H54 (cell line): ENCODE data around the gene TWIST2.
A peak's percentile ranks its signal among the peaks of the same experiment; 100 is the strongest.

Experiments used
- DNase-seq: peaks from one replicate; pipeline ENCODE4 v3.0.0; 2011; ENCODE audit warnings: low spot score, mixed read lengths; ENCODE audit not compliant: insufficient read length
- FAIRE-seq: peaks from 3 replicates; lab custom pipeline; 2011; peaks lifted over from hg19 to GRCh38; lab: Jason Lieb, UNC
- POLR2A ChIP-seq: IDR thresholded peaks from 2 replicates; pipeline ENCODE4 v1.6.1; 2011; ENCODE audit warnings: low read depth, mild to moderate bottlenecking, low read length

Gene TWIST2

DNA sequence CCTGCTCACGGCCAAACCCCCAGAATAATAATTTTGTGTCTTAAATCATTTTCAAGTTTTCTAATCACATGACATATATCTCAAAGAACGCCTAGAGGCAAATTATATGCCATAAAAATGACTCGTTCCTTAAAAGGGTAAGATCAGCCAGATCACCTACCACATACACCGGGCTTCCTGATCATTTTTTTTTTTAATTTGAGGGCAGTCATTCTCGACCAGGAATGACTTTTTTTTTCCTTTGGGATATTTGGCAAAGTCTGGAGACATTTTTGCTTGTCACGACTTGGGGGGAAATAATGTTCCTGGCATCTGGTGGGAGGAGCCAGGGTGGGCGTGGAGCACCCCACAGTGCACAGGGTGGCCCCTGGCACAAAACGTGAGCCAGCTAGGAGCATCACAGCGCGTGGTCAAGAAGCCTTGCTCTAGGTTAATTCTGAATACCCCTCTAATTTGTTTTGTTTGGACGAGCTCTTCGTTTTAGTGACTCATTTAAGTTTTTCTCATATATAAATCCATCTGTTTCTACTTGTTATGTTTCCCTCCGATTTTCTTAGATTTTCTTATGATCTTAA is 94.9 kb downstream of the TWIST2 start:
- no peak for DNase-seq
- no peak for TF ChIP-seq POLR2A
- FAIRE-seq, result no peak

DNA sequence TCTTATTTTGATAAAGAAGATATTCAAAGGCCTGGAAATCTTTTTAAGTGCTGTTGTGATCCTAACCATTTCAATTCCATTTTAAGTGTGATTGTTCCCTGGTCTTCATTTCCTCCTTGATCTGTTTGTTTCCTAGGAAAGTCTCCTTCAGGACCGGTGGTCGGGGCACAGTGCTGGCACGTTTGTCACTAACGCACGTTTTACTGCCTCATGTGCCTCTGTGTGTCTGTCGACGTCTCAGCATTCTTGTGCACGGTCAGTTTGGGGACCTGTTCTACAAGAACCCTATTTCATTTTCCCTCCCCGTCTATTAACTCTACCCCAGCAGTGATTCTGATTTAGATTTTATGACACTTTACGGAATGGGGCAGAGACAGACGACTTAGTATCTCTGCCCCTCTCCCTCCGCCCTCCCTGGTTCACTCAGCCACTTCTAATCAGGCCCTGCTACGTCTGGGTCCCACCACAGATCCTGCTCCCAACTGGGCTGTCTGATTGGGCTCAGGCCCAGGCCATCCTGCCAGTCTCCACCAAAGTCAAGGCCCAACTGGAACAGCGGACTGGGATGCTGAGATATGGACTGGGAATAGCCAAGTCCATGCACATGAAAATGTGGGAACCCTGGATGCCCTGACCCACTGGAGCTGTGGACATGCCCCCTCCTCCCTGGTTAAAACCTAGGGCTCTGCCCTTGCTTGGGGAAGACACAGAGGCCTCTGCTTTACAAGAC is 95.6 kb downstream of the TWIST2 start:
- no peak for FAIRE-seq
- no peak for DNase-seq
- no peak for TF ChIP-seq POLR2A

- no peak for TF ChIP-seq POLR2A
- no peak for FAIRE-seq
- DNase-seq, result peak; percentile 35
Observed at GRCh38 chr2:238945433-238946150, 97.7 kb downstream of the TWIST2 start.

- TF ChIP-seq POLR2A, result no peak
- DNase-seq (no peak), FAIRE-seq (no peak)
Observed at GRCh38 chr2:238946318-238947242, 98.7 kb downstream of the TWIST2 start.

- DNase-seq (no peak), FAIRE-seq (no peak)
- TF ChIP-seq POLR2A, result no peak
Observed at GRCh38 chr2:238947243-238947760, 99.4 kb downstream of the TWIST2 start.

GRCh38 chr2:238947920-238948710 is 100.2 kb downstream of the TWIST2 start:
- TF ChIP-seq POLR2A, result no peak
- DNase-seq, result peak; percentile 87
- peak; percentile 85 for FAIRE-seq

DNA sequence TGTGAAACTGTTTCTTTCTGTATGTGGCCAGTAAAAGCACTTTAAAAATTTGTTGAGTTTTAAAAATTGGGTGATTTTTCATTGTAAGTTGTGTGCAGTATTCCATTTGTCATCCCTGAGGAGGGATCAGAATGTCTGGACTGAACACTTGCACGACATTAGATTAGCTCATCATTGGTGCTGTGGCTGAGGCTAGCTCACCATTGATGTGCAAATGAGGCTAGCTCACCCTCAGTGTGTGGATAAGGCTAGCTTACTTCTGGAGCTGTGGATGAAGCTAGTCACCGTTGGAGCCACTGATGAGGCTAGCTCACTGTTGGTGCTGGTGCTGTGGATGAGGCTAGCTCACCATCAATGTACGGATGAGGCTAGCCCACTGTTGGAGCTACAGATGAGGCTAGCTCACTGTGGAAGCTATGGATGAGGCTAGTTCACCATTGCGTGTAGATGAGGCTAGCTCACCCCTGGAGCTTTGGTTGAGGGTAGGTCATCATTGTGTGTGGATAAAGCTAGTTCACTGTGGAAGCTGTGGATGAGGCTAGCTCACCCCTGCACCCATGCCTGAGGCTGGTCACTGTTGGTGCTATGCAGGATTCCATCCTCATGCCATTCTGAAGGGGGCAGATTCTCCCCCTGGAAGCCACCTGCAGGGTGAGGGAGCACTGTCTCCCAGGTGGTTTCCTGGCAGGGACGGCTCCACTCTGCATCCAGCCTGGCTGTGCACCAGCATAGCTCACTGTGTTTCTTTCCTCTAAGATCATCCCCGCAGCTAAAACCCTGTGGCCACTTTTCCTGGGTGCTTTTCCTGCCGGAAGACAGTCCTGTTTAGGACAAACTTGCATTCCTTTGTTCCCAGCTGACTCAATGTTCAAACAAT is 101.1 kb downstream of the TWIST2 start:
- no peak for TF ChIP-seq POLR2A
- FAIRE-seq (no peak), DNase-seq (no peak)

DNA sequence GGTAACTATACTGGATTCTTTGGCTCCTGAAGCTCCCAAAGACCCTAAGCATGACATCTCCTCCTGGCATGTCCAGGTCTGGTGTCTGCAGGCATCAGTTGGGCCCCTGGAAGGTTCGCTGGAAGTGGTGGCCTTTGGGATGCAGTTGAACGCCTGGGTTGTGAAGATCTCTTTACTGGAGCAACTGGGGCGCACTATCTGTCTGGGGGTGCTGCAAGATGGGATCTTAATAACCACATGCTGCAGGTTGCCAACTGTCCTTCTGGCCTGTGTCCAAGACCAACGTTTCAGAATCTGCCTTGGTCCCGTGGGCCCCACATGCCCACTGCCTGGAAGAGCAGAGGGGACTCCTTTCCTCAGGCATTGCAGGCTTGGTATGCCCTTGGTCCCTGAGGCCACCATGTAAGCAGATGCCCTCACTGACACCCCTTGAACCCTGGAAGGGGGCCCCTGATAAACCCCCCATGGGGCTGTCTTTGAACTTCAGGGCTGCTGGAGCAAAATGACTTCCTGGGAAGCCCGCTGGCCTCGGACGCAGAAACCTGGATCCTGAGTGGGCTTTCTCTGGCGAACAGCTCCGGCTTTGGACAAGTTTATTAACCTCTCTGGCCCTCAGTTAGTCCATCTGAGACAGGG is 101.9 kb downstream of the TWIST2 start:
- DNase-seq (no peak), FAIRE-seq (no peak)
- TF ChIP-seq POLR2A, result no peak

GRCh38 chr2:238950551-238950950 is 102.7 kb downstream of the TWIST2 start:
- no peak for FAIRE-seq
- no peak for TF ChIP-seq POLR2A

DNA sequence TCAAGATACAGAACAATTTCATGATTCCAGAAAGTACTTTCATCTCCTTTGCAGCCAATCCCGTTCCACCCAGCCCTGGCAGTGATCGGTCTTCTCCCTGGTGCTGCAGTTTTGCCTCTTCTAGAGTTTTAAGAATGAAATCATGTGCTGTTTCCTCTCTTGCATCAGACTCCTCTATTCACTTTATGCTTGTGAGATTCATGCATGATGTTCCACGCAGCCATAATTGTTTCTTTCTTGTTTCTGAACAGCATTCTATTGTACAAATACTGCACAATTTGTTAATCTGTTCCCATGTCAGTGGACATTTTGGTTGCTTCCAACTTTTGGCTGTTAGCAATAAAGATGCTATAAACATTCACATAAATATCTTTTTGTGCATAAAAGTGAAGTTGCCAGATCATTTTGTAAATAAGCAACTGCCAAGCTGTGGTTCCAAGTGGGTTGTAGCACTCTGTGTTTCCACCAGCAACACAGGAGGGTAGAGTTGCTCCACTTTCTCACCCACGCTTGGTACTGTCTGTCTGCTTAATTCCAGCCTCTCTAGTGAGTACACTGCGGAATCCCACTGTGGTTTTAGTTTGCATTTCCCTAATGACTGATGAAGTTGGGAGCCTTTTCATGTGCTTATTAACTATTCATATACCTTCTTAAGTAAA is 104.5 kb downstream of the TWIST2 start:
- no peak for FAIRE-seq
- TF ChIP-seq POLR2A, result no peak
- DNase-seq, result no peak

More at GRCh38 chr2:238950551-238950950, 102.7 kb downstream of the TWIST2 start:
- DNase-seq, result no peak
